H1 (cell line): ENCODE results near the gene DEAF1.

Experiments used
- ATF2 ChIP-seq: IDR thresholded peaks from 2 replicates; pipeline ENCODE4 v1.6.1; 2012; ENCODE audit warnings: low read length, inconsistent platforms
- EP300 ChIP-seq, 2 experiments: IDR thresholded peaks; 1 replicate in 1 of 2; 2 replicates in 1 of 2; pipeline ENCODE4 v1.6.1; 2011 to 2012; ENCODE audit warnings: low read depth in 2 of 2, low read length in 2 of 2, mild to moderate bottlenecking in 2 of 2, borderline replicate concordance in 1 of 2, inconsistent platforms in 1 of 2, moderate library complexity in 1 of 2
- EZH2 ChIP-seq: fragments of 200-600 bp; sonication (generic); IDR thresholded peaks from 2 replicates; pipeline ENCODE4 v1.7.1; 2012; ENCODE audit warnings: low read depth, mild to moderate bottlenecking, moderate library complexity, low read length, inconsistent platforms; ENCODE audit not compliant: severe bottlenecking
- FOSL1 ChIP-seq: IDR thresholded peaks from 2 replicates; pipeline ENCODE4 v1.6.1; 2011; ENCODE audit warnings: mild to moderate bottlenecking, low read depth, low read length, moderate library complexity; ENCODE audit not compliant: insufficient read depth
- KDM1A ChIP-seq: fragments of 200-600, 300-600 bp; sonication (generic); IDR thresholded peaks from 2 replicates; pipeline ENCODE4 v1.7.1; 2016; ENCODE audit warnings: mild to moderate bottlenecking, low read length, borderline replicate concordance
- POLR2A ChIP-seq, 2 experiments: IDR thresholded peaks; 1 replicate in 1 of 2; 2 replicates in 1 of 2; pipeline ENCODE4 v1.6.1; 2011; ENCODE audit warnings: low read depth in 2 of 2, low read length in 2 of 2, mild to moderate bottlenecking in 2 of 2; ENCODE audit errors: control extremely low read depth in 1 of 2
- POLR2AphosphoS5 ChIP-seq: IDR thresholded peaks from 2 replicates; pipeline ENCODE4 v1.6.1; 2011; ENCODE audit warnings: low read depth, low read length
- RAD21 ChIP-seq, 2 experiments: IDR thresholded peaks in 1 of 2; conservative IDR thresholded peaks in 1 of 2; 2 replicates each; pipeline ENCODE4 v1.6.1; 2011; ENCODE audit warnings: low read depth in 2 of 2, low read length in 2 of 2, improper control_type of control experiment in 1 of 2, inconsistent platforms in 1 of 2, mild to moderate bottlenecking in 1 of 2, moderate library complexity in 1 of 2
- SUZ12 ChIP-seq: fragments of 200-600 bp; sonication (generic); IDR thresholded peaks from 2 replicates; pipeline ENCODE4 v1.6.1; 2012; ENCODE audit warnings: mild to moderate bottlenecking, inconsistent platforms, low read length, moderate library complexity, mixed read lengths
- TBP ChIP-seq: IDR thresholded peaks from 2 replicates; pipeline ENCODE4 v1.6.1; 2011; ENCODE audit warnings: low read depth, low read length, improper control_type of control experiment
- TF ChIP-seq, protein P1 (sequence below), 3 experiments: IDR thresholded peaks; 1 replicate in 2 of 3; 2 replicates in 1 of 3; pipeline versions ENCODE4 v1.5.1 to v1.6.1; 2011; ENCODE audit warnings: low read length in 3 of 3, mild to moderate bottlenecking in 3 of 3, inconsistent platforms in 2 of 3, low read depth in 1 of 3, moderate library complexity in 1 of 3; ENCODE audit not compliant: insufficient read depth in 1 of 3; ENCODE audit errors: control extremely low read depth in 1 of 3

GRCh38 chr11:636511-637332 is 58.3 kb downstream of the DEAF1 start, which contains the start of gene DRD4:
- TF ChIP-seq, protein P1, sequence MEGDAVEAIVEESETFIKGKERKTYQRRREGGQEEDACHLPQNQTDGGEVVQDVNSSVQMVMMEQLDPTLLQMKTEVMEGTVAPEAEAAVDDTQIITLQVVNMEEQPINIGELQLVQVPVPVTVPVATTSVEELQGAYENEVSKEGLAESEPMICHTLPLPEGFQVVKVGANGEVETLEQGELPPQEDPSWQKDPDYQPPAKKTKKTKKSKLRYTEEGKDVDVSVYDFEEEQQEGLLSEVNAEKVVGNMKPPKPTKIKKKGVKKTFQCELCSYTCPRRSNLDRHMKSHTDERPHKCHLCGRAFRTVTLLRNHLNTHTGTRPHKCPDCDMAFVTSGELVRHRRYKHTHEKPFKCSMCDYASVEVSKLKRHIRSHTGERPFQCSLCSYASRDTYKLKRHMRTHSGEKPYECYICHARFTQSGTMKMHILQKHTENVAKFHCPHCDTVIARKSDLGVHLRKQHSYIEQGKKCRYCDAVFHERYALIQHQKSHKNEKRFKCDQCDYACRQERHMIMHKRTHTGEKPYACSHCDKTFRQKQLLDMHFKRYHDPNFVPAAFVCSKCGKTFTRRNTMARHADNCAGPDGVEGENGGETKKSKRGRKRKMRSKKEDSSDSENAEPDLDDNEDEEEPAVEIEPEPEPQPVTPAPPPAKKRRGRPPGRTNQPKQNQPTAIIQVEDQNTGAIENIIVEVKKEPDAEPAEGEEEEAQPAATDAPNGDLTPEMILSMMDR (IDR thresholded peaks at IDR 0.05; ENCODE audit: control extremely low read depth in 1 of 3, insufficient read depth in 1 of 3, low read depth in 1 of 3, low read length in 3 of 3), result no peak
- TF ChIP-seq KDM1A, result no peak
- TF ChIP-seq RAD21 (IDR thresholded peaks at IDR 0.05 in 1 of 2, conservative IDR thresholded peaks at IDR 0.05 in 1 of 2; ENCODE audit: low read depth in 2 of 2, low read length in 2 of 2), result no peak
- TF ChIP-seq TBP, result no peak
- no peak for TF ChIP-seq POLR2A (IDR thresholded peaks at IDR 0.05; ENCODE audit: control extremely low read depth in 1 of 2, low read depth in 2 of 2, low read length in 2 of 2)
- no peak for TF ChIP-seq EZH2
- no peak; the same call in 1 of the 2 replicates for TF ChIP-seq SUZ12
- TF ChIP-seq ATF2, result no peak
- TF ChIP-seq FOSL1, result no peak
- TF ChIP-seq EP300 (IDR thresholded peaks at IDR 0.05; ENCODE audit: borderline replicate concordance in 1 of 2, low read depth in 2 of 2, low read length in 2 of 2), result no peak
- no peak for TF ChIP-seq POLR2AphosphoS5
